HG02623 (cell line): ENCODE results near the gene SLC5A5.
"Not testable (repeated sequence)": the region's sequence is repeated elsewhere in the genome, so short reads cannot be mapped to it uniquely, and the experiment has no call there.

Experiments used
- ATAC-seq: cut with Tn5 transposase; IDR thresholded peaks from one replicate; pipeline ENCODE4 v1.9.1; 2021; ENCODE audit warnings: moderate library complexity; ENCODE audit not compliant: unreplicated experiment

The SLC5A5 gene

DNA sequence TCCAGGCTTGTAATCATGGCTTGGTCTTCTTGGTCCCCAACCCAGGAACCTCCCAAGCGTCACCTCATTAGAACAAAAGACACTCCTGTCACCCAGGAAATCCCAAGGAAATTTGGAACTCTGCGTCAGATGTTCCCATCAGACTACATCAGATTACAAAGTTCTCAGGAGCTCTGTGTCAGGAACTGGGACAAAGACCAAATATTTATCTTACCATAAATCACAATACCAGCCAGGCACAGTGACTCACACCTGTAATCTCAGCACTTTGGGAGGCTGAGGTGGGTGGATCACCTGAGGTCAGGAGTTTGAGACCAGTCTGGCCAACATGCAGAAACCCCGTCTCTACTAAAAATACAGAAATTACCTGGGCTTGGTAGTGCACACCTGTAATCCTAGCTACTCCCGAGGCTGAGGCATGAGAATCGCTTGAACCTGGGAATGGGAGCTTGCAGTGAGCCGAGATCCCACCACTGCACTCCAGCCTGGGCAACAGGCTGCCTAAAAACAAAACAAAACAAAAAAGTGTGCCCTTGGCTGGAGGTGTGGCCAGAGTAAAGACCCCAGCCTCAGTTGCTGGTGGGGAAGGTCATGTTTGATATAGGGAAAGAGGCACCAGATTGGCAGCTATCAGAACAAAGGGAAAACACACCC lies 44.3 kb downstream of the SLC5A5 start:
- ATAC-seq, result no peak

DNA sequence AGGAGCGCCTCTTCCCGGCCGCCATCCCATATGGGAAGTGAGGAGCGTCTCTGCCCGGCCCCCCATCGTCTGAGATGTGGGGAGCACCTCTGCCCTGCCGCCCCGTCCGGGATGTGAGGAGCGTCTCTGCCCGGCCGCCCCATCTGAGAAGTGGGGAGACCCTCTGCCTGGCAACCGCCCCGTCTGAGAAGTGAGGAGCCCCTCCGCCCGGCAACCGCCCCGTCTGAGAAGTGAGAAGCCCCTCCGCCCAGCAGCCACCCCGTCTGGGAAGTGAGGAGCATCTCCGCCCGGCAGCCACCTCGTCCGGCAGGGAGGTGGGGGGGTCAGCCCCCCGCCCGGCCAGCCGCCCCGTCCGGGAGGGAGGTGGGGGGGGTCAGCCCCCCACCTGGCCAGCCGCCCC lies 46.4 kb downstream of the SLC5A5 start:
- ATAC-seq, result not testable (repeated sequence)

DNA sequence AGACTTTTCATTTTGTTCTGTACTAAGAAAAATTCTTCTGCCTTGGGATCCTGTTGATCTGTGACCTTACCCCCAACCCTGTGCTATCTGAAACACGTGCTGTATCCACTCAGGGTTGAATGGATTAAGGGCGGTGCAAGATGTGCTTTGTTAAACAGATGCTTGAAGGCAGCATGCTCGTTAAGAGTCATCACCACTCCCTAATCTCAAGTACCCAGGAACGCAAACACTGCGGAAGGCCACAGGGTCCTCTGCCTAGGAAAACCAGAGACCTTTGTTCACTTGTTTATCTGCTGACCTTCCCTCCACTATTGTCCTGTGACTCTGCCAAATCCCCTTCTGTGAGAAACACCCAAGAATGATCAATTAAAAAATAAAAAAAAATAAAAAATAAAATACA lies 47.4 kb downstream of the SLC5A5 start:
- ATAC-seq, result not testable (repeated sequence)

DNA sequence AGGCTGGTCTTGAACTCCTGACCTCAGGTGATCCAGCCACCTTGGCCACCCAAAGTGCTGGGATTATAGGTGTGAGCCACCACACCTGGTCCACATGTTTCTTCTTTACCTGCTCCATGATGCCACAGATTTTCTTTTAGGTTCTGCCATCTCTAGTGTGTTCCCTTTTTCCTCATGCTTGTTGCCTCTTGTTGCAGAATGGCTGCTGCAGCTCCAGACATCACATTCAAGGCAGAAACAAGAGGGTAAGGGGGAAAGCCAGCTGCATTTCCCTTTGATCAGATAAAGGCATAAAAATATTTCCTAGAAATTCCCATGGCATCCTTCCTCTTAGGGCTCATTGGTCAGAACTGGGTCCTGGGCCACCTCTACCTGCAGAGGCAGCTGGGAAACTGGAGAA lies 48.8 kb downstream of the SLC5A5 start:
- ATAC-seq, result no peak

DNA sequence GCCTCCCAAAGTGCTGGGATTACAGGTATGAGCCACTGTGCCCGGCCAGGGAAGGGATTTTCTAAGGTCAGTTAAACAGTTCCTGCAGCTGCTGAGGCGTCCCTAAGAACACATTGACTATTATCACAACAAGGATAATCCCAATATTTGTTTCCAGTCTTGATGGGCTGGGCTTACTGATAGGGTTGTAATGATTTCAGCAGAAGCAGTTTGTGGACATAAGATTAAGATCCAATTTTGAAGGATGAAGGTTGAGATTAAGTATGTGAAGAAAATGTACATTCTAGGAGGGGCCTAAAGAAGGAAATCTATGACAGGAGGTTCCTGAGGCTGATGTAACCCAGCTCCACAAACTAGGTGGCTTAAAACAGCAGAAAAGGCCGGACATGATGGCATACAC lies 50.4 kb downstream of the SLC5A5 start:
- ATAC-seq, result no peak

DNA sequence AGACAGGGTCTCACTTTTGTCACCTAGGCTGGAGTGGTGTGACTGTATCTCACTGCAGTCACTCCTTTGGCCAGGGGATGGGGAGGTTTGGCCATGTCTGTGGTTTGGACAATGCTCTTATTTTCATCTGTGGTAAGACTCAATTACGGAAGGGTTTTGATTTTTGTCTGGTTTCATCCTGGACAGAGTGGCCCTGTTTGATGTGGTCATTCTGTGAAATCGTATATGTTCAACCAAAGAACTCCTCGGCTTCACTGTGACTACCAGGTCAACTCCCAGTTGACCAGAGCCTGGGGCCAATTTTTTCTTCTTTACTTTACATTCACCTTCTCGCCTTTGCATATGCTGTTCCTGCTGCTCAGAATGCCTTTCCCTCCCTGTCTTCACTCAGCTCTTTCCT lies 54.3 kb downstream of the SLC5A5 start:
- no peak for ATAC-seq

DNA sequence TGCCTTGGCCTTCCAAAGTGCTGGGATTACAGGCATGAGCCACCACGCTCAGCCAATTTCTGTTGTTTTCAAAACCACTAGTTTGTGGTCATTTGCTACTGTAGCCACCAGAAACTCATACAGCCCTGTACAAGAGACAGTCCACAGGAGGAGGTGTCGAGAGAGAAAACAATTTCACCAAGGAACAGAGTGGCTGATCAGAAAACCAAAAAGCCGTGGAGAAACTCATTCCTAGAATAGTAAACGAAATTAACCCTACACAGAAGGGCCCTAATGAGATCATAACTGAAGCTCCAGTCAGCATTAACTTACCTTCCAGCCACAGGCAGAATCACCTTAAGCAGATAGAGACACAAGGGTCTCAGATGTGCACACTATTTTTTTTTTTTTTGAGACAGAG lies 57.3 kb downstream of the SLC5A5 start:
- ATAC-seq, result no peak

DNA sequence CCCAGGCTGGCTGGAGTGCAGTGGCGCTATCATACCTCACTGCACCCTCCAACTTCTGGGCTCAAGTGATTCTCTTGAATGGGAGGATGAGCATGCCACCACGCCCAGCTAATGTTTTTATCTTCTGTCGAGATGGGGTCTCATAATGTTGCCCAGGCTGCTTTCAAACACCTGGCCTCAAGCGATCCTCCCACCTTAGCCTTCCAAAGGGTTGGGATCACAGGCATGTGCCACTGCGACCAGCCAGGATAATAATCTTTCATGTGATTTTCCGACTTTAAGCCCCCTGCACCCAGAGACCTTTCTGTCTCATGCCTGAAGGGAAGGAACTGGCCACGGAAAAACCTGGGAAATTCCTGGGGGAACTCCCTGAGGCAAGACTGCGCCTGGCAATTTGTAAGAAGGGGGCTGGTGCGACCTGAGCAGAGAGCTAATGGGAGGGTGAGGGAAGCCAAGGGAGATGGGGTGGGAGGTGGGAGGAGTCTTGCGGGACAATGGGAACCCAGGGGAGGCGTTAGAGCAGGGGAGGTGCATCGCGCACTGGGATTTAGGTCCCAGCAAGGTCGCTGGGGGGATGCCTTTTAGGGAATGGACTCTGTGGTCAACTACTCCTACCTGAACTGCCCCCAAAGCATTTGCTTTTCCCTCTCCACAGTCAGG lies 59.9 kb downstream of the SLC5A5 start:
- ATAC-seq, result no peak

DNA sequence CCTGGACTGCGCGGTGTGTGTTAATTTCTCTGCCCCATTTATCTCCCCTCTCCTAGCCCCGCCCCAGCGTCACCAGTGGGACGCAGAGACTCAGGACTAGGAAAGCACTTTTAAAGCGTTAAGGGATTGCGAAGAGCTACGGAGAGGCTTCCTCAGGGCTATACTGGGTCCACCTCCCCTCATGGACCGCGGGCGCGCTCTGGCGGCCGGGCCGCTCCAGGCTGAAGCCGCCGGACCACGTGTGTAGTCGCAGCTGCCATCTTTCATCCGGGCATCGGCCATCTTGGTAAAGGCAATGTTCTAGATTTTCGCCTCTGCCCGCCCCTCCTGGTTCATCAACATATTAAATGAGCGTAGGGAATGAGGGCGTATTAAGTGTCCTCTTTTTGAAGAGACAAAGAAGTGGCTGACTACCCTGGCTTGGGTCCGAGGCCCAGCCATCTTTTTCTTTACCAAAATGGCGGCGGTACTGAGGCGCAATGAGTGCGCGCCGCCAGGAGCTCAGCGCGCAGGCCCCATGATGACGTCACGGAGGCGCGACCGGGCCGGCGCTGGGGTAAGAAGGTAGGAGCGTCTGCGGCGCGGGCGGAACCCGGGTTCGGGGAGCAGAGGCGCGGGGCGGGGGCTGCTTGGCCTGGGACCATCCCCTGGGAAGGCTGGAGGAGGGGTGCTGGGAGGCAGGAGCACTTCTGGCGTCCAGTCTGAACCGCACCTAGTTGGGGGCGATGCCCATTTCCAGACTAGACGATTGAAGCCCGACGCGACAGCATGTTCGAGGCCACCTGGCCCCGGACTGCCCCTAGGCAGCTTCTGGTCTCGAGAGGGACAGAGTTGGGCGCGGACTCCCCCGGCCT lies 61.0 kb downstream of the SLC5A5 start, which contains the start of gene CCDC124:
CCDC124 (plus strand) TSS at position 531 of the 854 bp plus-strand sequence. CDS start 3,406 bp downstream, outside the sequence.
- peak; percentile 72 for ATAC-seq

DNA sequence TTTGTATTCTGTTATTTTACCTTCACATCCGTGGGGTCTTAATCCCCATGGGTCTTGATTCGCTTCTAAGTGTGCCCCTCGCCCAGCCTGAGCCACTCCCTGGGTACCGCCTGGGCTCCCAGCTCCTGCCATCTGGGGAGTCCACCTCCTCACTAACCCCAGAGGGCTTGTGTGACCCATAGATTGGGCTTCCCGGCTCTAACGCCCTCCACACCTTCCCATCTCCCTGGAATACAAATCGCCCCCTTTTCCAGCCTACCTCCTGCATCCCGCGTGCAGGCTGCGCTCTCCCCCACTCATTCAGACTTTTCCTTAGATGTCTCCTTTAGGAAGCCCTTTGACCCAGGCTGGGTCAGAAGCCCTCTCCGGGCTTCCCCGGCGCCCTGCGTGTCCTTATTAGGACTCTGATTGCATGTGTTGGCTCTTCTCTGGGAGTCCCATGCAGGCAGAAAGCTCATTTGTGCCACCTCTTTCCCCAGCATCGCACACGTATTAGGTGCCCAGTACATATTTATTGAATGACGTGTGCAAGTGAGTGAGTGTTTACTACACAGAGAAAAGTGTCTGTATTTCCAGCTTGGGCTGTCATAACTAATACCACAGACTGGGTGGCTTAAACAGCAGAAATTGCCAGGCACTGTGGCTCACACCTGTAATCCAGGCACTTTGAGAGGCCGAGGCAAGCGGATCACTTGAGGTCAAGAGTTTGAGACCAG lies 61.8 kb downstream of the SLC5A5 start:
- ATAC-seq, result no peak

DNA sequence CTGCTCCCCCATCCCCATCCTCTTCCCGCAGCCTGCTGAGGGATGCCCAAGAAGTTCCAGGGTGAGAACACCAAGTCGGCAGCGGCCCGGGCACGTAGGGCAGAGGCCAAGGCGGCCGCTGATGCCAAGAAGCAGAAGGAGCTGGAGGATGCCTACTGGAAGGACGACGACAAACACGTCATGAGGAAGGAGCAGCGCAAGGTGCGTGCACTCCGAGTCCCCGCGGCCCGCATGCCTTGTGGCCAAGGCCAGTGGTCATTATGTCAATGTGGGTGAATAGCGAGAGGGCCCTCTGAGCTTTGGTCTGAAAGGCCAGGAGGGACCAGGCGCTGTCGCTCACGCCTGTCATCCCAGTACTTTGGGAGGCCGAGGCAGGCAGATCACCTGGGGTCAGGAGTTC lies 64.6 kb downstream of the SLC5A5 start:
- ATAC-seq, result no peak

DNA sequence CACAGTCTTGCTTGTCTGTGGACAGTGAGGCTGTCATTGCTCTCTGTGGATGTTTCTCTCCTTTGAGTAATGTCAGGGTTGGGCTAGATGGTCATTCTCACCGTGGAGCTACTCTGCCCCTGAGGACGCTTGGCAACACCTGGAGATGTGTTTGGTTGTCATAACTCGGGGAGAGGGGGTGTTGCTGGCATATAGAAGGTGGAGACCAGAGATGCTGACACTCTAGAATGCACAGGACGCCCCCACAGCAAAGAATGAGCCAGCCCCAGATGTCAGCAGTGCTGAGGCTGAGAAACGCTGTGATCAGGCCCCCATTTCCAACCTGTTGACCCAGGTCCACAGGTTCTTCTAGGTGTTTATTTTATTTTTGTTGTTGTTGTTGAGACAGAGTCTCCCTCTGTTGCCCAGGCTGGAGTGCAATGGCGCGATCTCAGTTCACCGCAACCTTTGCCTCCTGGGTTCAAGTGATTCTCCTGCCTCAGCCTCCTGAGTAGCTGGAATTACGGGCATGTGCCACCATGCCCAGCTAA lies 65.7 kb downstream of the SLC5A5 start:
- ATAC-seq, result no peak

DNA sequence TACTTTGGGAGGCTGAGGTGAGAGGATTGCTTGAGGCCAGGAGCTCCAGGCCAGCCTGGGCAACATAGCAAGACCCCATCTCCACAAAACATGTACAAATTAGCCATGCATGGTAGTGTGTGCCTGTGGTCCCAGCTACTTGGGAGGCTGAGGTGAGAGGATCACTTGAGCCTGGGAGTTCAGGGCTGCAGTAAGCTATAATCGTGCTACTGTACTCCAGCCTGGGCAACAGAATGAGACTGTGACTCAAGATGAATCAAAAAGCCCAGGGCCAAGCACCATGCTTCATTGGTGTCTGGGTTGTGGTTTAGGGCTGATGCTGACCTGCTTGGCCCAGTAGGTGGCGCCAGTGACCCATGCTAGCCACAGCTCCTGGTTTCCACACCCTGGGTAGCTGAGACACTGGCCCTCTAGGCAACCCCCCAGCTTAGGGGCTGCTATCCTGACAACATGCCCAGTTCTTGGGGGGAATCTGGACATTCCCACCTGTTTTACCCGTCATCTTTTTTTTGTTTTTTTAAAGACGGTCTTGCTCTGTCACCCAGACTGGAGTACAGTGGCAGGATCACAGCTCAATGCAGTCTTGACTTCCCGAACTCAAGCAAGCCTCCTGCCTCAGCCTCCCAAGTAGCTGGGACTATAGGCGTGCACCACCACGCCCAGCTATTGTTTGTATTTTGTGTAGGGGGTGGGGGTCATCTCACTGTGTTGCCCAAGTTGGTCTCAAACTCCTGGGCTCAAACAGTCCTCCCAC lies 66.5 kb downstream of the SLC5A5 start:
- ATAC-seq, result no peak

DNA sequence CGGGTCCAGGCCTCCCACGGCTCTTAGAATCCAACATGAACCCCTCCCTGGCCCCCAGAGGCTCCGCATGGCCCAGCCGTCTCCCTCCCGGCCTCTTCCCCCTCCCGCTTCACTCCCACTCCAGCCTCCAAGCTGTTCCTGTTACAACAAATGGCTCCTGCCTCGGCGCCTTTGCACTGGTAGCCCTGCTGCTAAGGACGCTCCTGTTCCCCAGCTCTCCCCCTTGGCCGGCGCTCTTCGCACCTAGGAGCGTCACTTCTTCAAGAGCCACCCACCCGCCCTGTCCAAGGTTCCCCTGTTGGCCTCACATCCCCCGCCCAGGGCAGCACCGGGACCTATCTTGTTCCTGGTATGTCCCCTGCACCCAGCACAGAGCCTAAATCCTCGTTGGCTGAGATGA lies 70.4 kb downstream of the SLC5A5 start:
- ATAC-seq, result no peak

DNA sequence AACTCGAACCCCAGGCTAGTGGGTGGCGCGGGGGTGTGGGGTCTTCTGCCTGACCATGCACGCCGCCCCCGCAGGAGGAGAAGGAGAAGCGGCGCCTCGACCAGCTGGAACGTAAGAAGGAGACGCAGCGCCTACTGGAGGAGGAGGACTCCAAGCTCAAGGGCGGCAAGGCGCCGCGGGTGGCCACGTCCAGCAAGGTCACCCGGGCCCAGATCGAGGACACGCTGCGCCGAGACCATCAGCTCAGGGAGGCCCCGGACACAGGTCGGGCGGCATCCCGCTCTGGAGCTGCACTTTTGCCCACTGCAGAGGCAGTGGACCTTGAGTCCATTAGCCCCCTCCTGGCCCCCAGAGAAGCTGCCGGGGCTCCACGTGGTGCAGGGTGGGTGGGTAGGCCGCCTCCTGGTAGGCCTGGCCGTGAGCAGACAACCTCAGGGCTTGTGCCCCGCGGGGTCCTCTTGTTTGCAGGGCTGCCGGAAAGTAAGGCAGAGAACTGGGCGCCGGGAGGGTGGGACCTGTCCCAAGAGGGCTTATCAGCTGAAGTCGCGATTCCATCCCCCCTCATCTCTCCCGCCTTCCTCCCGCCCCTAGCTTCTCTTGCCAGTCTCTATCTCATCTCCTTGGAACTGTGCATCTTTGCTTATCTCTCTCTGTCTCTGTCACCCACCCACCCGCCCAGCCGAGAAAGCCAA lies 71.0 kb downstream of the SLC5A5 start:
- no peak for ATAC-seq

DNA sequence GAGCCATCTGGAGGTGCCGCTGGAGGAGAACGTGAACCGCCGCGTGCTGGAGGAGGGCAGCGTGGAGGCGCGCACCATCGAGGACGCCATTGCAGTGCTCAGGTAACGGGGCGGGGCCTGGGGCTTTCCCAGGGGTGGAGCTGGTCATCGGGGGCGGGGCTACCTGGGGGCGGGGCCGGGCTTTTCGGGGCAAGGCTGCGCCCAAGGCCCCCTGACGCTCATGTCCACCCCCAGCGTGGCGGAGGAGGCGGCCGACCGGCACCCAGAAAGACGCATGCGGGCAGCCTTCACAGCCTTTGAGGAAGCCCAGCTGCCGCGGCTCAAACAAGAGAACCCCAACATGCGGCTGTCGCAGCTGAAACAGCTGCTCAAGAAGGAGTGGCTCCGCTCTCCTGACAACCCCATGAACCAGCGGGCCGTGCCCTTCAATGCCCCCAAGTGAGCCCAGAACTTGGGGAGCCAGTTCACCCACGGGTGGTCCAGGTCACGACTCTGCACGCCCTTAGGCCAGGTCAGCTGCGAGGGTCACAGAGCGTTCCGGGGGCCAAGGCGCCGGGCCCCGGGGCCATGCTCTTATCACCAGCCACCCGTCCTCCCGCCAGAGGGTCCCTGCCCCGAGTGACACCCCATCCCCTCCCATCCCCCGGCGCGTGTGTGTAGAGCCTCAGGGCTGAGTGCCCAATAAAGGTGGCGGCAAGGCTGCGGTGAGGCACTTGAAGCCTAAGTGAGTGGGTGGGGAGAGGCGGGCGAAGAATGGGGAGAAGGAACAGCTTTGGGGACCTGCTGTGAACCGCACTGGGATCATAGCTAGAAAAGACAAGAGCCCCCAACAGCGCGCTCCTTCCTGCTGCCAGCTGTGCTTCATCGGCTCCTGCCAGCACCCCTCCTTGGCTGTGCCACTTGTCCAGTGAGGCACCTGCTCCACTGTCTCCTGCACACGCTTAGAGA lies 71.8 kb downstream of the SLC5A5 start:
- no peak for ATAC-seq

DNA sequence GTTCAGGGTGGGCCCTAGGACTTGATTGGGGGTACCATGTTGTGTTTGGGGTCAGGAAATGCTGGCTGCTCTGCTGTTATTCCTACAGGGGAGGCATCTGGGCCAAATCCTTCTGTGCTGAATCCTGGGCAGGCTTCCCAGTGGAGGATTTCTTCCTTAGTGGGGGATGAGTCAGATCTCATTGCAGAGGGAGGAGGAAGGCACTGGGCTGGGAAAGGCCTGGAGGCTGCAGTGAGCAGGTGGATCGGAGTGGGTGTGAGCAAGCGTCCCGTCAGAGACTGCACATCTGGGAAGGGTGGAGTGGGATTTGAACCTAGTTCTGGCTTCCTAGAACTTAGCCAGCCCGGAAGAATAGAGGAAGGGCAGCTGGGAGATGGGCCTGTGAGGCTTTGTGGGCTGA lies 72.6 kb downstream of the SLC5A5 start:
- ATAC-seq, result no peak
